Activated naive CD4-positive, alpha-beta T cell (primary cell): Measurements from ENCODE around the gene LCK.
A peak's percentile ranks its signal among the peaks of the same experiment; 100 is the strongest.

Experiments used
- DNase-seq, 4 experiments: peaks; one replicate each; lab custom pipeline; 2025; lab: John Stamatoyannopoulos, UW

The LCK gene

GRCh38 chr1:32321712-32322291 lies 70.7 kb downstream of the LCK start:
- DNase-seq, result no peak

GRCh38 chr1:32327204-32327603 lies 76.1 kb downstream of the LCK start:
- DNase-seq, result no peak

GRCh38 chr1:32329931-32330466 lies 78.9 kb downstream of the LCK start:
- DNase-seq, result no peak

GRCh38 chr1:32330558-32331151 lies 79.6 kb downstream of the LCK start:
- DNase-seq, result no peak

GRCh38 chr1:32331549-32331948 lies 80.5 kb downstream of the LCK start:
- no peak for DNase-seq

GRCh38 chr1:32332290-32333079 lies 81.4 kb downstream of the LCK start:
- DNase-seq, result no peak

GRCh38 chr1:32333251-32333963 lies 82.3 kb downstream of the LCK start:
- no peak for DNase-seq

- DNase-seq, result no peak
Measured at GRCh38 chr1:32334274-32334861, 83.3 kb downstream of the LCK start.

GRCh38 chr1:32334864-32335534 lies 83.9 kb downstream of the LCK start:
- peak; percentile 24 to 74 (median 40) for DNase-seq

- no peak for DNase-seq
Measured at GRCh38 chr1:32335535-32335789, 84.4 kb downstream of the LCK start.
